ENCODE results near the gene IVD. TPM values are rescaled to one million over a fixed set of nuclear protein-coding genes. Genes with fewer than 3 reads are reported as not detected.
A peak's percentile ranks its signal among the peaks of the same experiment; 100 is the strongest.

The IVD gene
- total RNA-seq, 2 experiments from 2014 or later: 77.7 to 79.9 TPM

DNA sequence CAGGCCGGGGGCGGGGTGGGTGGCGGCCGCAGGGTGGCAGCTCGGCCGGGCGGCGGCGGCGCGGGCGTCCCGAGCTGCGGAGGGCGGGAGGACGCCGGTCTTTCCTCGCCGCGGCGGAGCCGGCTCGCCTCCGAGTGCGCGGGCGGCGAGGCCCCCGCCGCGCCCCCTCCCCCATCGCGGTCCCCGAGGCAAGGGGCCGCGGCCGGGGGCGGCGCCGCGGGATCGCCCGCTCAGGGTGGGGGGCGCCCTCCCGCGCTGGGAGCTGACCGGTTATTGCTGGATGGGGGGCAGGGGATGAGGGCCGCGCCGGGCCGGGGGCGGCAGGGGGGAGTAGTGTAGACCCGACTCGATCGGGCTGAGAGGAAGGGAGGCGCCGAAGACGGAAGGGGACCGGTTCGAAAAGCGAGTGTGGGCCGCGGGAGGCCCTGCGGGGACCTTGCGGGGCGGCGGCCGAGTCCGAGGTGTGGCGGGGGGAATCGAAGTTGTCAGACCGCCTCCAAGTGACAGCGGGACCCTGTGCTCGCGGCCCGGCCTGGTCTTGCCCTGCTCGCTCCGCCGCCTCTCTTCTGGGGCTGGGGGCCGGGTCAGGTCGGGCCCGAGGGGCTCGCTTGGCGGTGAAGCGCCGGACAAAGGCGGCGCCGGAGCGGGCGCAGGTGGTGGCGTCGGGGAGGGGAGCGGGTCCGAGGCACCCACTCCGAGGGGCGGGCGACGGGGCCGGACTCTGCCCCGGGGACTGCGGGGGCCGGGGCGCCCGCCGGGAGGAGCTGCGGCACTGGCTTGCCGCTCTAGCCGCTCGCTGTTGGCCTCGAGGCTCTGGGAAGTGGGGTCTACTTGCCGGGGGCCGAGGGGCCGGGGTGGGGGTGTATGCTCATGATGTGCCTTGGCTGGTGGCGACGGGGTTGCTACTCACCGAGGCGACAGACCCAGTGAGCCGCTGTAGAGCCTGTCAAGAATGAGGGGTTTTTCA lies 36.3 kb downstream of the IVD start:
- Mint-ChIP-seq H3K36me3 (ENCODE audit: low read depth) (peaks cover 7% of the 10 kb centered on the region), H3K27ac (peak overlapping the region; percentile 75), H3K27me3 (ENCODE audit: low read depth) (peaks cover 35% of the 10 kb centered on the region), H3K4me3 (peak overlapping the region; percentile 86), H3K9me3 (ENCODE audit: insufficient read depth) (no peaks in the 10 kb centered on the region), H3K4me1 (ENCODE audit: low read depth) (peaks cover 33% of the 10 kb centered on the region)
- POLR2A ChIA-PET: interaction anchor here (0.6 to 3.3 kb wide), 5 partner anchors 10 to 431 kb away, joined by 3 to 24 read pairs (median 3); no protein-coding TSS in a partner anchor
- DNase-seq: peak; percentile 43
- CTCF ChIA-PET: interaction anchor here (0.7 to 3.1 kb wide), 14 partner anchors 7 to 163 kb away, joined by 3 to 19 read pairs (median 5); partner anchors contain the start of genes CCDC32 and IVD
- ATAC-seq: peak; percentile 3

DNA sequence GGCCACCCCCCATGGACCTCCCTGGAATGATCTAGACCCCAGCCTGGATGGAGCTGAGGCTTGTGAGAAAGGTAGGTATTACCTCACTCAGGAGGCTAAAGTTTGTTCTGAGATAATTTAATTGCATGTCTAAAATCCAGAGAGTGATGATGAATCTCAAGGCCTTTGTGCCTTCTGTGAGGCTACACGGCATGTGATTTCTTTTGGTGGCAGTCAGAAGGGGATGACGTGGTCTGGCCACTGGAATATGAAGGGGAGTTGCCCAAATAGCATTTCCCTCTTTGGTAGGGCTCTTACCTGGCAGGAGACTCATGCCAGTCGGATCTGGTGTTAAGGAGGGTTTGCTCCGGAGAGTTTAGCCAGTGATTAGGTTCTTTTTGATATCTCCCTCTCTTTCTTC lies 37.7 kb downstream of the IVD start:
- H3K36me3 Mint-ChIP-seq (ENCODE audit: low read depth): peaks cover 7% of the 10 kb centered on the region
- ATAC-seq (no peak), DNase-seq (no peak)
- ChIA-PET POLR2A (interaction anchor here (0.5 to 3.3 kb wide), 2 partner anchors 8 to 1150 kb away, joined by 3 to 24 read pairs; no protein-coding TSS in a partner anchor), CTCF (interaction anchor here (0.5 to 2.2 kb wide), 10 partner anchors 9 to 275 kb away, joined by 3 to 19 read pairs (median 4); no protein-coding TSS in a partner anchor)
- H3K4me1 Mint-ChIP-seq (ENCODE audit: low read depth): peaks cover 33% of the 10 kb centered on the region
- no peak overlapping the region for H3K27ac Mint-ChIP-seq
- H3K4me3 Mint-ChIP-seq: peak overlapping the region; percentile 86
- peaks cover 21% of the 10 kb centered on the region for H3K27me3 Mint-ChIP-seq (ENCODE audit: low read depth)
- H3K9me3 Mint-ChIP-seq (ENCODE audit: insufficient read depth): no peaks in the 10 kb centered on the region

DNA sequence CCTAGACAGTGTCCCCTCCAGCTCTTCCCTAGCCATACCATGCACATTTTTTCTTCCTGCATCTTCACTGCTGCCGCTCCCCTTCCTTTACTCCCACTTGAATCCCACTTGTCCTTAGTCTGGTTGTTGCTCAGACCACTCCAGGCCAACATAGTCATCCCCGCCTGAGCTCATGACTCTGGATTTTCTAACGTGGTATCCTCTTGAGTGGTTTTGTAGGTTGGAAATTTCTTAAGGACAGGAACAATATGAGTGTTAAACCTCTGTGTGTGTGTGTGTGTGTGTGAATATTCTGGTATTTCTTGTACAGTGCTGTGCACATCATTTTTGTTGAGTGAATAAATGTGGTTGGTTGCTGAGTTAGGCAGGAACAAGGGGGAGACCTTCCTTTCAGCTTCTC lies 38.3 kb downstream of the IVD start:
- ATAC-seq (no peak), DNase-seq (no peak)
- peaks cover 33% of the 10 kb centered on the region for H3K4me1 Mint-ChIP-seq (ENCODE audit: low read depth)
- H3K27ac Mint-ChIP-seq: no peak overlapping the region
- no peak overlapping the region for H3K4me3 Mint-ChIP-seq
- CTCF ChIA-PET: interaction anchor here (0.6 to 2.2 kb wide), 5 partner anchors 8 to 106 kb away, joined by 3 to 19 read pairs (median 3); no protein-coding TSS in a partner anchor
- POLR2A ChIA-PET: no interaction called here
- no peaks in the 10 kb centered on the region for H3K9me3 Mint-ChIP-seq (ENCODE audit: insufficient read depth)
- peaks cover 7% of the 10 kb centered on the region for H3K36me3 Mint-ChIP-seq (ENCODE audit: low read depth)
- peaks cover 15% of the 10 kb centered on the region for H3K27me3 Mint-ChIP-seq (ENCODE audit: low read depth)

DNA sequence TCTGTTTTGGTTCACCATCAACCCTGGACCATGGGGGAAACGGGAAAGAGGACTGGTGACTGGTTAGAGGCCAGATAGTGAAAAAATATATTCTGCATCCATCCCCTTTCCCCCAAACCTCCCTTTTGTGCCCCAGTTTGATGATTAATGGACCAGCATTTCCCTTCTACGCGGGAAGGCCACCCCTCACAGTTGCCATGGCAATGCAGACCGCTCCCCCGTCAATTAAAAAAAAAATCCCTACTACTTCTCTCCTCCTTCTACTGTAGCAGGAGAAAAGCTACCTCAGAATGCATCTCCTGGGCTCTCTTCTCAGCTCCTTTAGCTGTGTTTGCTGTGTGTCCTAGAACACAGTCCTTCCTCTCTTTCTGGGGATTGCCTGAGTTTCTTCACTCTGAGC lies 39.1 kb downstream of the IVD start:
- peaks cover 8% of the 10 kb centered on the region for H3K27me3 Mint-ChIP-seq (ENCODE audit: low read depth)
- peaks cover 35% of the 10 kb centered on the region for H3K4me1 Mint-ChIP-seq (ENCODE audit: low read depth)
- H3K4me3 Mint-ChIP-seq: no peak overlapping the region
- no peak overlapping the region for H3K27ac Mint-ChIP-seq
- ChIA-PET CTCF (interaction anchor here (1.2 kb wide), 2 partner anchors 12 to 107 kb away, joined by 3 to 4 read pairs; no protein-coding TSS in a partner anchor), POLR2A (interaction anchor here (0.6 kb wide), 1 partner anchor 23 kb away, joined by 3 read pairs; no protein-coding TSS in a partner anchor)
- peaks cover 9% of the 10 kb centered on the region for H3K36me3 Mint-ChIP-seq (ENCODE audit: low read depth)
- ATAC-seq: no peak
- H3K9me3 Mint-ChIP-seq (ENCODE audit: insufficient read depth): no peaks in the 10 kb centered on the region
- no peak for DNase-seq

DNA sequence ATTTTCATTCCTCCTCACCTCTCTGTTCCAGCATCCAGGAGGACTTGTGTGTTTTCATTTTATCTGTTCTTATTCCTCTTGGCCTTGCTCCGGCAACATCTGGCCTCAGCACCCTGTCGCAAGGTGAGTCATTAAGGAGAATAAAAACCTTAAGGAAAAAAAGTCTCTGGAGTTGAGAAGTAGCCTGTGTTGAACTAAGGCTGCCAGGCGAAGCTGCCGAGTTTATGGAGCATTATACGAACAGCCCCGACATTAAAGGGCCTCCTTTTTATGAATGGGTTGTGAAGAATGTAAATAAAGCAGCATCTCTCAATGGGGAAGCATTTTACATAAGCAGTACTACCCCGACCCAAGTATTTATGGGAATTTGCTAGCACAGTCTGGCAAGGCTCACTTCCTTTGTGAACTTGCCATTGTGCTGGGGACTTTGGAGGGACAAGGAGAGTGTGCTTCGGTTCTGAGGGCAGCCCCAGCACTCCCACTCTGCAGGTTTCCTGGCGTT lies 39.9 kb downstream of the IVD start:
- Mint-ChIP-seq H3K27me3 (ENCODE audit: low read depth) (peaks cover 3% of the 10 kb centered on the region), H3K4me3 (no peak overlapping the region), H3K36me3 (ENCODE audit: low read depth) (peaks cover 9% of the 10 kb centered on the region), H3K27ac (no peak overlapping the region), H3K4me1 (ENCODE audit: low read depth) (peaks cover 36% of the 10 kb centered on the region), H3K9me3 (ENCODE audit: insufficient read depth) (no peaks in the 10 kb centered on the region)
- DNase-seq (no peak), ATAC-seq (no peak)
- ChIA-PET CTCF (interaction anchor here (1.1 to 1.2 kb wide), 2 partner anchors 60 to 108 kb away, joined by 3 to 4 read pairs; no protein-coding TSS in a partner anchor), POLR2A (interaction anchor here (0.6 kb wide), 1 partner anchor 22 kb away, joined by 3 read pairs; no protein-coding TSS in a partner anchor)

DNA sequence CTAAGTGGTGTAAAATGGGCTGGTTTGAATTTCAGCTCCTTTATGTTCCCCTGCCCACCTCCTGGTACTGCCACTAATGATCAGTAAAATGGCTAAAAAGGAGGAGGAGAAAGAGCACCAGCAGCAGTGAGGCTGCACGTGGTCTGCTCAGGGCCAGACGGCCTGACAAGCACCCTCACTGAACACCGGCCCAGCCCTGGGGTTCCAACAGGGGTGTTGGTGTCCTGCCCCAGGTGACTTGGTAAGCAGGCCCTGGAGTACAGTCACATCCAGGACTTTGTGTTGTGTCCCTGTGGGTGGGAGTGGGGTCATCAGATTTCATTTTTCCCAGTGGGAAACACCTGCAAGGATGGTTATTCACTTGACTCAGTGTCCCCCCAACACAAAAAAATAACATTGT lies 40.5 kb downstream of the IVD start:
- Mint-ChIP-seq H3K27ac (no peak overlapping the region), H3K4me1 (ENCODE audit: low read depth) (peaks cover 42% of the 10 kb centered on the region), H3K4me3 (no peak overlapping the region), H3K9me3 (ENCODE audit: insufficient read depth) (no peaks in the 10 kb centered on the region), H3K36me3 (ENCODE audit: low read depth) (peaks cover 9% of the 10 kb centered on the region), H3K27me3 (ENCODE audit: low read depth) (peaks cover 3% of the 10 kb centered on the region)
- CTCF ChIA-PET: interaction anchor here (1.1 kb wide), 1 partner anchor 59 kb away, joined by 3 read pairs; no protein-coding TSS in a partner anchor
- DNase-seq (no peak), ATAC-seq (no peak)
- POLR2A ChIA-PET: no interaction called here

DNA sequence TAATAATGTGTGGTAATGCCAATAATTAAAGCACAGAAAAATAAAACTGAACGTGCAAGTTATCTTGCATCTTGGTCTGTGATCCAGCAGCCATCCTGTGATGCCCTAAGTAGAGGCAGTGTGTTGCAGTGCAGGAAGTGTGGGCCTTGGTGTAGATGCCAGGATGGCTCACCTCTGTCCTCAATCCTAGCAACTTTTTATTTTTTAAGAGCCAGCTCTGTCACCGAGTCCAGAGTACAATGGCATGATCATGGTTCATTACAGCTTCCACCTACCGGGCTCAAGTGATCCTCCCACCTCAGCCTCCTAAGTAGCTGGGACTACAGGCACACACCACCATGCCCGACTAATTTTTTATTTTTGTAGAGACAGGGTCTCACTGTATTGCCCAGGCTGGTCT lies 42.8 kb downstream of the IVD start:
- no peak overlapping the region for H3K4me3 Mint-ChIP-seq
- no peaks in the 10 kb centered on the region for H3K9me3 Mint-ChIP-seq (ENCODE audit: insufficient read depth)
- ChIA-PET POLR2A (no interaction called here), CTCF (interaction anchor here (0.9 to 2.9 kb wide), 2 partner anchors 8 to 141 kb away, joined by 3 to 16 read pairs; partner anchors contain the start of gene BAHD1)
- no peak for DNase-seq
- peaks cover 52% of the 10 kb centered on the region for H3K4me1 Mint-ChIP-seq (ENCODE audit: low read depth)
- no peaks in the 10 kb centered on the region for H3K27me3 Mint-ChIP-seq (ENCODE audit: low read depth)
- peaks cover 2% of the 10 kb centered on the region for H3K36me3 Mint-ChIP-seq (ENCODE audit: low read depth)
- ATAC-seq: no peak
- H3K27ac Mint-ChIP-seq: no peak overlapping the region

DNA sequence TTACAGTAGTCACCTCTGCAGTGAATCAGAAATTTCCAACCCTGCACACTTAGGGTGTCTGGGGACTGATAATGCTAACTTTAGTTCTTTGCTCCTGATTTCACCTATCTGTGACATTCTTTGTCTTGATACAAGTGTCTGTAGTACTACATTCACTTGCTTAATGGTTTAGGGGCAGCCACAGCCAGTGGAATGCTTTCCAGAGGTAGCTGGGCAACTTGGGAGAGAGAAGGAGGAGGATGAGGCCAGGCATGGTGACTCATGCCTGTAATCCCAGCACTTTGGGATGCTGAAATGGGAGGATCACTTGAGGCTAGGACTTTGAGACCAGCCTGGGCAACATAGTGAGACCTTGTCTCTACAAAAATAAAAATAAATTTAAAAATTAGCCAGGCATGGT lies 43.7 kb downstream of the IVD start:
- DNase-seq: no peak
- H3K9me3 Mint-ChIP-seq (ENCODE audit: insufficient read depth): no peaks in the 10 kb centered on the region
- H3K4me1 Mint-ChIP-seq (ENCODE audit: low read depth): peaks cover 55% of the 10 kb centered on the region
- CTCF ChIA-PET: interaction anchor here (0.9 to 2.9 kb wide), 2 partner anchors 9 to 140 kb away, joined by 3 to 16 read pairs; partner anchors contain the start of gene BAHD1
- H3K4me3 Mint-ChIP-seq: no peak overlapping the region
- H3K27ac Mint-ChIP-seq: no peak overlapping the region
- ATAC-seq: no peak
- H3K36me3 Mint-ChIP-seq (ENCODE audit: low read depth): peaks cover 2% of the 10 kb centered on the region
- no peaks in the 10 kb centered on the region for H3K27me3 Mint-ChIP-seq (ENCODE audit: low read depth)
- POLR2A ChIA-PET: no interaction called here

DNA sequence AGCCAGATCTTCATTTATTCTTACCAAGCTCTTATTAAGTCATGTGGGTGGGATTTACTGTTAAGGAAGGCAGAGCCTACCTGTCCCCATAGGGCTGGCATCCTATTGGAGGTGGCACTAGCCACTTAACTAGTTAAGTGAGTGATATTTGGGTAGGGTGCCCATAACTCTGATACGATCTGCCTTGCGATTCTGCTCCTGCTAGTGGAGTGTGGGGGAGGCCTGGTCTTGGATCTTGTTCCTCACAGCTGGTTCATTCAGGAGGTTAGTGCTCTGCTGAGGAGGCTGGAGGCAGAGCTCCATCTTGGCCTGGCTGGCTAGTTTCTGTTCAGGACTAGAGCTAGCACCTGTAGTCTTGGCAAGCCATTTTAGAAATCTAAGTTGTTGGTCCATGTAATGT lies 44.5 kb downstream of the IVD start:
- POLR2A ChIA-PET: interaction anchor here (4.2 kb wide), 1 partner anchor 8 kb away, joined by 24 read pairs; the partner anchor contains the start of gene BAHD1

DNA sequence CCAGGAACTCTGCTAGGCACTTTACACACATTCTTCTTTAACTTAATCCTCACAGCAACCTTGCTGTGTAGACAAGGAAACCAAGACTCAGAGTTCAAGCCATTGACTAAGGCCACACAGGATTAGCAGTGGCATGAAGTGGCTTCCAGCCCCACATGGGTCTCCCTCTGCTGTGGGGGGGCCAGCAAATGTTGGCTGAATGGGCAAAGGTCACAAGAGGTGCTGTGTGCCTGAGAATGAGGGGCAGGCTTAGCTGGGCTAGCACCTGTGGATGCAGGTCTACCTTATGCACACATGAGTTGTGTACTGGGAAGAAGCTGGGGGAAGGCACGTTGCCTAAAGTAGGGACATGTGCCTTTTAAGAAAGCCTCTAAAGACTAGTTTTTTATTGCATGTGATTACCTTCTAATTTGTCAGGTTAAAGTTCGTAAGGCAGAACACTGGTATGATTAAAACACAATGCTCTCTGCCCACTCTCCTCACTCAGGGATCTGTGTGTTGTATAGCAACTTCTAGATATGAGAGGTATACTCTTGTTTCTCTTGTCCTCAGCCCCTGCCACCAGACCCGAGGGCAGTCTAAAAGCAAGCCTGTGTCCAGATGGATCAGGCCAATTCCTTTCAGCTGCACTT lies 46.0 kb downstream of the IVD start:
- DNase-seq (no peak), ATAC-seq (no peak)
- peaks cover 2% of the 10 kb centered on the region for H3K36me3 Mint-ChIP-seq (ENCODE audit: low read depth)
- POLR2A ChIA-PET: interaction anchor here (0.9 to 4.2 kb wide), 3 partner anchors 10 to 18 kb away, joined by 3 to 24 read pairs (median 3); partner anchors contain the start of gene BAHD1
- H3K9me3 Mint-ChIP-seq (ENCODE audit: insufficient read depth): no peaks in the 10 kb centered on the region
- no peaks in the 10 kb centered on the region for H3K27me3 Mint-ChIP-seq (ENCODE audit: low read depth)
- peak overlapping the region; percentile 74 for H3K4me3 Mint-ChIP-seq
- H3K4me1 Mint-ChIP-seq (ENCODE audit: low read depth): peaks cover 70% of the 10 kb centered on the region
- CTCF ChIA-PET: interaction anchor here (0.8 to 3.9 kb wide), 9 partner anchors 9 to 138 kb away, joined by 3 to 19 read pairs (median 7); partner anchors contain the start of gene BAHD1
- peak overlapping the region; percentile 96 for H3K27ac Mint-ChIP-seq

More for the DNA sequence above, 44.5 kb downstream of the IVD start:
- peaks cover 2% of the 10 kb centered on the region for H3K36me3 Mint-ChIP-seq (ENCODE audit: low read depth)
- no peak for ATAC-seq
- CTCF ChIA-PET: interaction anchor here (1.4 to 2.9 kb wide), 3 partner anchors 10 to 127 kb away, joined by 5 to 16 read pairs (median 5); partner anchors contain the start of genes BAHD1 and INAFM2
- H3K4me3 Mint-ChIP-seq: no peak overlapping the region
- no peak for DNase-seq
- H3K27me3 Mint-ChIP-seq (ENCODE audit: low read depth): no peaks in the 10 kb centered on the region
- H3K27ac Mint-ChIP-seq: no peak overlapping the region
- H3K9me3 Mint-ChIP-seq (ENCODE audit: insufficient read depth): no peaks in the 10 kb centered on the region
- H3K4me1 Mint-ChIP-seq (ENCODE audit: low read depth): peaks cover 57% of the 10 kb centered on the region

Measured in activated CD8-positive, alpha-beta T cell treated with anti-CD3 and anti-CD28 coated beads, Interleukin-2, amount 10 ng/mL, durations not matched to agents 7 days and 5 days (primary cell).